Activated CD4-positive, CD25-positive, alpha-beta regulatory T cell (primary cell): ENCODE data around the gene DNAI4.

Experiments
- DNase-seq, 4 experiments: peaks; one replicate each; lab custom pipeline; 2025; lab: John Stamatoyannopoulos, UW

Gene DNAI4

GRCh38 chr1:66767626-66768025, 157.0 kb downstream of the DNAI4 start:
- DNase-seq, result no peak

DNA sequence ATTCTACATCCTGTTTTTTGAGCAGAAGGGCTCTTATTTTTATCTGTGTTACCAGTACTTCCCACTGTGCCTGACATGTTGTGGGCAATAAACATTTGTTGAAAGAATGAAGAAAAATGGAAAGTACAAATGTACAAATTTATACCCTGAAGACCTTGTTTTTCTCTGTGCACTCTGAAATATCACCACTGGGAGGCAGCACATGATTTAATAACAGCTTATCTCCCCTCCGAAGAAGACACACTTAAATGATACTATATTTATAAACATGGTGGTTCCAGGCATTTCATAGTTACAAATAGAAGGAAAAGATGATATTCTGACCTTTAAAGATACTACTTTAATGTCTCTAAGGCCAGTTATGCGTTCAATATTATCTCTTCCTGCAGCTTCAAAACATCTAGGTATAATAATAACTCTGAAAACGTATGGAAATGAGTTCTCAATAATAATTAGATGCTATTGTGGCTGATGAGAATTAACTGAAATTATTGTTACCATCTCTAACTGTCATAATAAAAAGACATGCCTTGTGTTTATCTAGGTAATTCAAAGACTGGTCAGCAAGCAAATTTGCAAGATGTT, 159.6 kb downstream of the DNAI4 start:
- peak in 3 of 4 experiments; percentile 10 to 33 (median 24) for DNase-seq
